K562 treated with DMSO at 1 percent for 12 hours (cell line): ENCODE data around the gene ANKRD55. TPM values are rescaled to one million over a fixed set of nuclear protein-coding genes. Genes with fewer than 3 reads are reported as not detected.

Experiments used
- total RNA-seq: library from RNA; unstranded; fragments of 300-600 nt; gene quantifications from 2 replicates; pipeline ENCODE4 v1.2.3, GENCODE V29; 2022; ENCODE audit not compliant: insufficient read depth

The ANKRD55 gene
- 5.3 and 5.6 TPM in 2 replicates for total RNA-seq

DNA sequence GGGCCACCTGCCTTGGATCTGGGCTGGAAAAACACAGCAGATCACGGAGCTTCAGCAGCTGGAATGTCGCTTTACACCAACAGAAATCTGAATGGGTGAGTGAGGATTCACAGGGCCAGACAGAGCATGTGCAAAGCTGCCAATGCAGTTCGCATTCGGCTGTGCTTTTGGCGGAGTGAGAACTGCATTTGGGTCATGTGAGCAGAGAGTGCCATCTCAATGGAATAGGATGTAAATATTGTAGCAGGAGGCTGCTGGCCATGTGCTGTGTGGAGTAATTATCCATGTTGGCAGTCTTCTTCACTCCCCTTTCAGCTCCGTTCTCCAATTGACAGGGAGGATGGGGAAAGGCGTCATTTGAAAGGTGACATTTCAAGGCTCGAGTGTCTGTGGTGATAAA, at the start of gene ANKRD55:
Gene ANKRD55, minus strand, starts transcription at position 101 of the 400 bp plus-strand sequence. CDS start 417 bp downstream, outside the sequence.

Other genes with a start within 250 kb of the ANKRD55 start
- 1.9 and 18.4 TPM in 2 replicates for gene IL6ST, start 238.4 kb downstream of the ANKRD55 start, total RNA-seq